HG03432 (cell line): ENCODE measurements around the gene FUBP3.

Experiments used
- ATAC-seq: cut with Tn5 transposase; IDR thresholded peaks from one replicate; pipeline ENCODE4 v1.9.1; 2021; ENCODE audit warnings: mild to moderate bottlenecking, moderate library complexity; ENCODE audit not compliant: unreplicated experiment

FUBP3 gene

GRCh38 chr9:130633336-130634190, 54.2 kb downstream of the FUBP3 start:
- no peak for ATAC-seq

DNA sequence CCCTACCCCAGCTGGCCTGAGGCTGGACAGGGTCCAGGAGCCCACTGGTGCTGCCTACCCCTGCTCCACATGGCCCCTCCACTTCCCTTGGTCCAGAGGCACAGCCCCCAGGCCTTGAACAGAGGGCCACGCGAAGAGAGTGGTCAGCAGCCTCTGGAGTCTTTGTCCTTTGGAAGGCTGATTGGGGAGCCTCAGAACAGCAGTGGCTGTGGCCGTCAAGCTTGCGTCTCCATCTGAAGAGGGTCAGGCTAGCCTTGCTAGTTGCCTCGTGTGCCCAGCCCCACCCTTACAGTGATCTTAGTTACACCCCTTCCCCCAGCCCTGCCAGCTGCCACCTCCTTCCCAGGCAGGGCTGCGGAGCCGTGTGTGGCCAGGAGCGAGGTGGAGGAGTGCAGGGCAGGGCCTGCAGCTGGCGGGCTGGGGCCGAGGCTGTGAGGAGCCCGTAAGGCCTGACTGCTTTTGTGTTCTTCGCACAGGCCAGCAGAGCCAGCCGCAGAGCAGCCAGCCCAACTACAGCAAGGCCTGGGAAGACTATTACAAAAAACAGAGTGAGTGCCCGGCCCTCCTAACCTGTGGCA, 54.9 kb downstream of the FUBP3 start:
- ATAC-seq, result no peak

DNA sequence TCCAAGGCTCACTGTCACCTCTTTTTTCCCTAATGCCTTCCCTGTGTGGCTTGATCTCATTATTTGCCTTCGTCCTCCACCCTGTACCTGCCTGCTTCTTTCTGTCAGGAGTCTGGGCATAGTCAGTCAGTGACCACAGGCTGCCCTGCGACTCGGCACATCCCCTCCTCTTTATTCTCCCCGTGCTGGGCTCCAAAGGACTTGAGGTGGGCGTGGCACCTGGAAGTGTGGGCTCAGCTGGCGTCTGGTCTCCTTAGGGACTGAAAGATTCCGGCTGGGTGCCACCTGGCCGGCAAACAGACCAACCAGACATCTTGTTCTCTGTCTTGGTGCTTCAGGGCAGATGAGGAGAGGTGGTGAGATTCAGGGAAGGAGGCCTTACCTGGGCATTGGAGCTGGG, 55.4 kb downstream of the FUBP3 start:
- ATAC-seq, result no peak

GRCh38 chr9:130635306-130635705, 55.9 kb downstream of the FUBP3 start:
- no peak for ATAC-seq

- ATAC-seq, result no peak
These were observed 56.6 kb downstream of the FUBP3 start for GRCh38 chr9:130635721-130636647.

- no peak for ATAC-seq
These were observed 57.3 kb downstream of the FUBP3 start for GRCh38 chr9:130636648-130637020.

- no peak for ATAC-seq
These were observed 59.1 kb downstream of the FUBP3 start for GRCh38 chr9:130638284-130639123.

DNA sequence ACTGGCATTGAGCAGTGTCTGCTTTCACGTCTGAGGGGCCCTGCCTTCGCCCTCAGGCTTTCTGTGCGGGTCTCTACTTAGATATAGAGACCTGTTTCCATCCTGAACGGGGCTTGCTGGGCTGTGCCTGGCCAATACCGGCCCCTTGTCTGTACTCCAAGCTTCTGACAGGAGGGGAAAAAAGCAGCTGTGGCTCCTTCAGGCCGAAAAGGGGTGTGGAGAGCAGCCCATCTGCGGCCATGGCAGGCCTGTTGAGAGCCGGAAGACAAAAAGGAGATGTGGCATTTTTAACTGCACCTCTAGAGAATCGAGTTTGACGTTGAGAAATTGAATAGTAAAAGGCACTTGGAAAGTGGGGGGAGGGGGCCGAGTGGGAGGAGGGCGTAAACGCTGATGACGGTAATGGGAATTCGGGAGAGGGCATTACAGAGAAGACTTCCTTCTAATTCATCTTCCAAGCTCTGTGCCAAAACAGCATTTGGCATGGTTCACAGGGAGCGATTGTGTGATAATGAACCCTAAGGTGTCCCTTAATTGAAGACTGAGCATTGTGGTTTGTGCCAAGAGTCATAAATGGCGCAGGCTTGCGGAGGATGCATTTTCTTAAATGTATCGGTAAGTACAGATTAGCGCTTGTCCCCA, 59.9 kb downstream of the FUBP3 start:
- ATAC-seq, result no peak

GRCh38 chr9:130639866-130640555, 60.6 kb downstream of the FUBP3 start:
- ATAC-seq, result no peak

- no peak for ATAC-seq
These were observed 61.3 kb downstream of the FUBP3 start for GRCh38 chr9:130640681-130641080.

DNA sequence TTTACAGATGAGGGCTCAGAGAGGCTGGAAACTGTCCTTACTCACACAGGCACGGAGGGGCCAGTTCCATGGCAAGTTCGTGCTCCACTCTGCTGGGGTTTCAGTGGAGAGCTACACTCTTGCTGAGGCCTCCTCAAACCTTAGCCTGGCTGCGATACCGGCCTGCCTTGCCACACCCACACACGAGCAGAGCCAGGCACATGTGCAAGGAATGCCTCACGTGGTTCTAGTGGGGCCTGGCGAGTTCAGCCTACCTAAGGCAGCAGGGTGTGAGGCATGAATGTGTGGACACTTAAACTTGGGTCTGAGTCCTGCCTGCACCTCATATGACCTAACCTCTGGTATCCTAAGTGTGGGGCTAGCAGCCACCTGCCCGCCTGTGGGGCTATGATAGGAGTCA, 63.5 kb downstream of the FUBP3 start:
- ATAC-seq, result no peak

GRCh38 chr9:130651221-130651620, 71.8 kb downstream of the FUBP3 start:
- no peak for ATAC-seq

DNA sequence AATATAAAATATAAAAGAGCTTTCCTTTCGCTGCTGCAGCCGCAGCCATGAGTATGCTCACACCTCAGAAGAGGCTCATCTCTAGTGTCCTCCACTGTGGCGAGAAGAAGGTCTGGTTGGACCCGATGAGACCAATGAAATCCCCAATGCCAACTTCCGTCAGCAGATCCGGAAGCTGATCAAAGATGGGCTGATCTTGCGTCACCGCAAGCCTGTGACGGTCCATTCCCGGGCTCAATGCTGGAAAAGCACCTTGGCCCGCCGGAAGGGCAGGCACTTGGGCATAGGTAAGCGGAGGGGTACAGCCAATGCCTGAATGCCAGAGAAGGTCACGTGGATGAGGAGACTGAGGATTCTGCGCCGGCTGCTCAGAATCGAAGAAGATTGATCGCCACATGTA, 72.4 kb downstream of the FUBP3 start:
- no peak for ATAC-seq

- no peak for ATAC-seq
These were observed 75.5 kb downstream of the FUBP3 start for GRCh38 chr9:130654879-130655278.

- no peak for ATAC-seq
These were observed 79.7 kb downstream of the FUBP3 start for GRCh38 chr9:130658893-130659698.

DNA sequence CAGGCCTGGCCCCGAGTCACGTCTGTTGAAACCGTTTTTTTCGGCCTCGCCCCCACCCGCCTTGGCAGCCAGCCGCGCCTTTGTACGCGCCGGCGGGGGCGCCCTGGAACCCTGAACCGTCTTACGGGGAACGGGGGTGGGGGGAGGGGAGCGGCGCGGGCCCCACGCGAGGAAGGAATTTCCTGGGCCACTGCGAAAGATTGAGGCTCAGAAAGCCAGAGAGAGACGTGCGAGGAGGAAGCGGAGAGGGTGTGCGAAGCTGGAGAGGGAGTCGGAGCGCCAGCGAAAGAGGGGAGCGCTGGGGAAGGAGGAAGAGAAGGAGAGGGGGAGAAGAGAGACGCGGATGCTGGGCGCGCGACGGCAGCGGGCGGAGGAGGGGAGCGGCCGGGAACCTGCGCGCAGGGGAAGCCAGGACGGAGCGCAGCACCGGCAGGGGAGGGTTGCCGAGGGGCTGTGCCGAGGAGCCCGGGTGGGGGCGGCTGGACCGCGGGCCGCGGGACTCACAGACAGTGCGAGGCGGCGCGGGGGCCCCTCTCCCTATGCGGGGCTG, 80.4 kb downstream of the FUBP3 start:
- no peak for ATAC-seq

DNA sequence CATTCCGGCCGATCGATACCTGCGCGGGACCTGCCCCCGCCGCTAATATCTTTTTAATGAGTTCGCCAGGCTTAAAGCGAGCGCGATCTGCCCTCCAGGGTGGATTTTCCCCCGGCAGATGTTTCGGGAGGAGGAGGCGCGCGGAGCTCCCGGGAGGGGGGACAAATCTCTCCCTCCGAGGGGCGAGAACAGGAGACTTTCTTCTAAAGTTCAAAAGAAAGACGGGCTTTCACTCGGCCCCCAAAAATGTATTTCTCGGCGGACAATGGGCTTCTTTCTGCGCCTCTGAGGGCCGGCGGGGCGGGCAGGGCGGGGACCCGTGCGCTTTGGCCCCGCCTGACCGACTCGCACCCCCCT, 80.9 kb downstream of the FUBP3 start:
- no peak for ATAC-seq

DNA sequence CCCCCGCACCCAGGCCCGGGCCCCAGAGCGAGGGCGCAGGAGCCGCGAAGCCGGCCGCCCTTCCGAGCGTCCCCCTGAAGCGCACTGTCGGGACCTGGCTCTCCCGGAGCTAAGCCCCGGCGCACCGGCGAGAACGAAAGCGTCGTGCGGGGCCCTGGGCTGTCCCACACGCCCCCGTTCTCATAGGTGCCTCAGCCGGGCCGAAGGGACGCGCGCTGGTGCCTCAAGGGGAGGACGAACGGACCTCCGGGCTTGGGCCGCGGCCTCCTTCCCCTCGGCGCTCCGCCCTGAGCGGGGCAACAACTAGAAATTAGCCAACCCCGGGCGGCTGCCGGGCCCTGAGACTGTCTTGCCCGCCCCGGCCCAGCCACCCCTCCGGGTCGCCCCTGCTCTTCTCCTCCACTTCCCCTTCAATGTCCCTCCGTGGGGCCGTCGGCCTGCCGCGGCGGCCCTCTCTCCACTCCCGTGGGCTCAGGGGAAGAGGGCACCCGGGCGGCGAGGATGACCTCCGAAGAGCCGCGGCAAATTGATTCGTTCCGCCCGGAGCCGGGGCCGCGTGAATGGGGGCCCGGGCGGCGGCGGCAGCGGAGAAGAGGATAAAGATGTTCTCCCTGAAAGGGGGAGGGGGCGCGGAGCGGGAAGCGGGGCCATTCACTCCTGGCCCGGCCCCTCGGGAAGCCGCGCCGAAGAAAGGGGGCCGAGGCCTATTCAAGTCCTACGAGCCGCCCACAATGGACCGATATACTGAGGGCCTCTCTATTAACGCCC, 81.5 kb downstream of the FUBP3 start:
- ATAC-seq, result no peak
